VCaP (cell line): Measurements from ENCODE around the gene ME1.
"Not testable (repeated sequence)": the region's sequence is repeated elsewhere in the genome, so short reads cannot be mapped to it uniquely, and the experiment has no call there.

Source experiments
- H3K27ac ChIP-seq: fragments of 450-650 bp; 2 replicates; pipeline ENCODE4 v1.5.1; 2017
- CTCF ChIP-seq: fragments of 450-650 bp; conservative IDR thresholded peaks from 2 replicates; pipeline ENCODE4 v1.5.1; 2017; ENCODE audit warnings: mild to moderate bottlenecking, moderate library complexity

ME1 gene

GRCh38 chr6:83310046-83310445, 120.8 kb downstream of the ME1 start:
- TF ChIP-seq CTCF, result no peak
- no peak overlapping the region for H3K27ac ChIP-seq

DNA sequence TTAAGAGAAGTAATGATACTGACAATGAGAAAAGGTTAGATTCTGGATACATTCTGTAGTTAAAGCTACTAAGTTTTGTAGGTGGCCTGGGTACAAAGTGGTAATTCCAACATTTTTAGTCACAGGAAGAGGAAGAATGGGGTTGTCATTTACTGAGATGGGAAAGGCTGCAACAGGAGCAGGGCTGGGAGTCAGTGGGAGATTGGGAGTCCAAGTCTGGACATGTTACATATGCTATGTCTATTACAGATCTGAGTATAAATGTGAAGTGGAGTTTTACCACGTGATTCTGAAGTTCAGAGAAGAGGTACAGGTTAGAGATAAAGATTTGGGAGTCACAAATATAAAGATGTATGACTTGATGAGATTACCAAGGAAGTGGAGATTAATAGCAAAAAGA, 121.5 kb downstream of the ME1 start:
- no peak overlapping the region for H3K27ac ChIP-seq
- no peak for TF ChIP-seq CTCF

- no peak overlapping the region for H3K27ac ChIP-seq
- no peak for TF ChIP-seq CTCF
Observed at GRCh38 chr6:83308833-83309232, 122.0 kb downstream of the ME1 start.

DNA sequence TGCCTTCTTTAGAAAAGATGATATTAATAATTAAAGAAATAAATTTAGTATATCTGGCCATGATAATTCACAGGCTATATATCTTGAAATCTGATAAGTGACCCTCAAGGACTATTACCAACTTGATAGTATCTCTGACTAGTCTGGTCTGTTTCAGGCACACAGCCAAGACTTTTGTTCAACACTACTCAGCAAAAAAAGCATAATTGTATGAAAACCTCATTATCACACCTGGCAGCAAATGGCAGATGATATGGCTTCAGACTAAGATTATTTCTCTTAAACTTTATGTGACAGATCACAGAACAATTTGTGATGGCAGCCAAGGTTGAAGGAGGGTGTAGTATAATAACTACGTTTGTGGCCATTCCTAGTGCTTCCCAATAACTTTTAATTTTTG, 123.0 kb downstream of the ME1 start:
- no peak overlapping the region for H3K27ac ChIP-seq
- TF ChIP-seq CTCF, result no peak

- no peak for TF ChIP-seq CTCF
Observed at GRCh38 chr6:83303426-83303825, 127.4 kb downstream of the ME1 start.

GRCh38 chr6:83294676-83295075, 136.2 kb downstream of the ME1 start:
- H3K27ac ChIP-seq, result no peak overlapping the region
- TF ChIP-seq CTCF, result no peak

More at GRCh38 chr6:83303426-83303825, 127.4 kb downstream of the ME1 start:
- H3K27ac ChIP-seq, result no peak overlapping the region

DNA sequence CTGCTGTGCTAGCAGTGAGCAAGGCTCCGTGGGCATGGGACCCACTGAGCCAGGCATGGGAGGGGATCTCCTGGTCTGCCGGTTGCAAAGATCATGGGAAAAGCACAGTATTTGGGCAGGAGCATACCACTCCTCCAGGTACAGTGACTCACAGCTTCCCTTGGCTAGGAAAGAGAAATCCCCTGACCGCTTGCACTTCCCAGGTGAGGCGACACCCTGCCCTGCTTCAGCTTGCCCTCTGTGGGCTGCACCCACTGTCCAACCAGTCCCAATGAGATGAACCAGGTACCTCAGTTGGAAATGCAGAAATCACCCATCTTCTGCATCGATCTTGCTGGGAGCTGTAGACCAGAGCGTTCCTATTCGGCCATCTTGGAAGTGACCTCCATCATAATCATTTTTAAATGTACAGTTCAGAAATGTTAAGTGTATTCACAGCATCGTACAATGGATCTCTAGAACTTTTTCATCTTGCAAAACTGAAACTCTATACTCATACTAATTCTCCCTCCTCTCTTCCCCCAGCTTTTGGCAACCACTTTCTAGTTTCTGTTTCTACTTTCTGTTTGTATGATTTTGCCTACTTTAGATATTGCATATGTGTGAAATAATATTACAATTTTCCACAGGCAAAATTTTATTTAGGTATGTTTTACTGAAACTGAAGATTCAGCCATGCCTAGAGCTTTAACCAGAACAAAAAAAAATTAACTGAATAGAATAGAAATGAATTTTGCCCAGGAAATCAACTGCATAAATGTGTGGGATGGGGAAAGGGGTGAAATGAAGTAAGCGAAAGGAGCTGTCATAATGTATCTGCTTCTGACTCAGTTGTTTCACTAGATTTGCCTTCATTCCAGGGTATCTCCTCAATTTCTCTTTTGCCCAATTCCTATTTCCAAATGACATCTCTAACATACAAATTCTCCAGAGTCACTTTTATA, 137.7 kb downstream of the ME1 start:
- no peak overlapping the region for H3K27ac ChIP-seq
- TF ChIP-seq CTCF, result no peak

DNA sequence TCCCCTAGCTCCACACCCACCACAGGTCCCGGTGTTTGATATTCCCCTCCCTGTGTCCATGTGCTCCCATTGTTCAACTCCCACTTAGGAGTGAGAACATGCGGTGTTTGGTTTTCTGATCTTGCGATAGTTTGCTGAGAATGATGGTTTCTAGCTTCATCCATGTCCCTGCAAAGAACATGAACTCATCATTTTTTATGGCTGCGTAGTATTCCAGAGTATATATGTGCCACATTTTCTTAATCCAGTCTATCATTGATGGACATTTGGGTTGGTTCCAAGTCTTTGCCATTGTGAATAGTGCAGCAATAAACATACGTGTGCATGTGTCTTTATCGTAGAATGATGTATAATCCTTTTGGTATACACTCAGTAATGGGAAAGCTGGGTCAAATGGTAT, 143.6 kb downstream of the ME1 start:
- H3K27ac ChIP-seq, result not testable (repeated sequence)
